SU-DHL-6 (cell line): ENCODE results near the gene SP3.

ENCODE experiments used
- H2AFZ ChIP-seq: fragments of 200-600 bp; sonication (generic); 2 replicates; pipeline ENCODE4 v1.6.1; 2014; ENCODE audit warnings: low read depth, mild to moderate bottlenecking, moderate library complexity, mixed read lengths, antibody characterized with exemption, low read length; ENCODE audit not compliant: severe bottlenecking
- H3F3A ChIP-seq: fragments of 200-600 bp; shearing (Covaris generic); 2 replicates; pipeline ENCODE4 v1.6.0; 2016; ENCODE audit warnings: antibody characterized with exemption, mild to moderate bottlenecking; ENCODE audit not compliant: insufficient read depth
- H3K27ac ChIP-seq: fragments of 200-600 bp; sonication (generic); 2 replicates; pipeline ENCODE4 v1.5.1; 2016; ENCODE audit warnings: low read depth, mild to moderate bottlenecking, low read length, moderate library complexity, mixed read lengths
- H3K27me3 ChIP-seq: fragments of 200-600 bp; sonication (generic), shearing (Covaris generic); 2 replicates; pipeline ENCODE4 v1.6.0; 2014; ENCODE audit warnings: mild to moderate bottlenecking, low read length
- H3K36me3 ChIP-seq: fragments of 200-600 bp; sonication (generic); 2 replicates; pipeline ENCODE4 v1.6.1; 2014; ENCODE audit warnings: mild to moderate bottlenecking, low read length, mixed read lengths
- H3K4me2 ChIP-seq: fragments of 300-600, 200-600 bp; shearing (Covaris generic), sonication (generic); 2 replicates; pipeline ENCODE4 v1.6.0; 2014; ENCODE audit warnings: low read length, low read depth, mild to moderate bottlenecking; ENCODE audit not compliant: poor library complexity, severe bottlenecking
- H3K4me3 ChIP-seq: fragments of 200-600 bp; sonication (generic); 2 replicates; pipeline ENCODE4 v1.5.1; 2014; ENCODE audit warnings: antibody characterized with exemption, low read length, mild to moderate bottlenecking, mixed read lengths; ENCODE audit not compliant: insufficient read depth, poor library complexity, severe bottlenecking
- H3K79me2 ChIP-seq: fragments of 200-600 bp; sonication (generic); 2 replicates; pipeline ENCODE4 v1.6.1; 2014; ENCODE audit warnings: mild to moderate bottlenecking, low read length, moderate library complexity; ENCODE audit not compliant: insufficient read depth
- H3K9ac ChIP-seq: fragments of 200-600 bp; sonication (generic); 2 replicates; pipeline ENCODE4 v1.7.0; 2014; ENCODE audit warnings: mild to moderate bottlenecking, low read length
- H3K9me2 ChIP-seq: fragments of 200-600 bp; sonication (generic); replicated peaks from 2 replicates; pipeline ENCODE4 v1.6.1; 2014; ENCODE audit warnings: low read length; ENCODE audit not compliant: insufficient read depth
- H3K9me3 ChIP-seq: fragments of 200-600 bp; sonication (generic); 2 replicates; pipeline ENCODE4 v1.6.1; 2014; ENCODE audit warnings: low read length, mixed read lengths; ENCODE audit not compliant: insufficient read depth
- H4K20me1 ChIP-seq: fragments of 200-600 bp; sonication (generic); 2 replicates; pipeline ENCODE4 v1.6.1; 2014; ENCODE audit warnings: low read depth, mild to moderate bottlenecking, antibody characterized with exemption, low read length, moderate library complexity, mixed read lengths
- CTCF ChIP-seq: fragments of 200-600 bp; sonication (generic); IDR thresholded peaks from one replicate; pipeline ENCODE4 v1.5.1; 2017; ENCODE audit warnings: antibody characterized with exemption, mild to moderate bottlenecking, low read length, moderate library complexity; ENCODE audit not compliant: insufficient read depth, poor library complexity, severe bottlenecking
- EZH2phosphoT487 ChIP-seq: fragments of 200-600 bp; sonication (generic), shearing (Covaris generic); conservative IDR thresholded peaks from 2 replicates; pipeline ENCODE4 v1.6.1; 2018; ENCODE audit warnings: mild to moderate bottlenecking, antibody characterized with exemption, low read length, moderate library complexity, mixed read lengths

SP3 gene

DNA sequence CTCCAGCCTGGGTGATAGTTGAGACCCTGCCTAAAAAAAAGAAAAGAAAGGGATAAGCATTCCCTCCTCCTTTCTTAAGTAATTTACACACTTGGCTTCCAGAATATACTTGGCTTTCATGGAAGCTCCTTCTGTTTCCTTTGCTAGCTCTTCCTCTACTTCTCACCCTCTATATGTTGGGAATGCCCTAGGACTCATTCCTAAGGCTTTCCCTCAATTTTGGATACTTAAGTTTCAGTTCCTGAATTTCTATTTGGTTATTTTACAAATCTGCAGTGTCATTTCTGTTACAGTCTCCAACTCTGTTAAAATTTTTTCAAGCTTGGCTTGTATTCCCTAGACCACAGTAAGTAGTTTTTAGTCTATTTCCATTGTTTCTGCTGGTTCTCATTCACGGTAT is 23.6 kb downstream of the SP3 start:
- H3K9me2 ChIP-seq = no peaks in the 10 kb centered on the region
- H3K9ac ChIP-seq = no peak overlapping the region
- no peaks in the 10 kb centered on the region for H3K27me3 ChIP-seq
- peaks cover 10% of the 10 kb centered on the region; the same call in 1 of the 2 replicates for H3F3A ChIP-seq
- peaks cover 57% of the 10 kb centered on the region for H4K20me1 ChIP-seq
- no peak overlapping the region for H3K27ac ChIP-seq
- no peaks in the 10 kb centered on the region; the same call in 1 of the 2 replicates for H3K36me3 ChIP-seq
- no peak overlapping the region for H3K4me2 ChIP-seq
- H3K4me3 ChIP-seq = no peak overlapping the region
- H3K79me2 ChIP-seq = peaks cover 100% of the 10 kb centered on the region
- no peaks in the 10 kb centered on the region for H3K9me3 ChIP-seq
- TF ChIP-seq CTCF = no peak
- no peak overlapping the region for H2AFZ ChIP-seq

GRCh38 chr2:173940208-173941020 is 24.8 kb downstream of the SP3 start:
- H3K9me3 ChIP-seq = no peaks in the 10 kb centered on the region
- TF ChIP-seq EZH2phosphoT487 (no peak), CTCF (no peak)
- peaks cover 12% of the 10 kb centered on the region; the same call in 1 of the 2 replicates for H3F3A ChIP-seq
- H3K4me3 ChIP-seq = no peak overlapping the region
- H3K9ac ChIP-seq = no peak overlapping the region; the same call in 1 of the 2 replicates
- no peak overlapping the region for H3K27ac ChIP-seq
- no peaks in the 10 kb centered on the region; the same call in 1 of the 2 replicates for H3K36me3 ChIP-seq
- H3K79me2 ChIP-seq = peaks cover 100% of the 10 kb centered on the region
- H3K27me3 ChIP-seq = no peaks in the 10 kb centered on the region
- H3K9me2 ChIP-seq = no peaks in the 10 kb centered on the region
- peaks cover 68% of the 10 kb centered on the region for H4K20me1 ChIP-seq
- H2AFZ ChIP-seq = no peak overlapping the region
- H3K4me2 ChIP-seq = peak overlapping the region; percentile 3

- Histone ChIP-seq H3K9me3 (no peaks in the 10 kb centered on the region), H4K20me1 (peaks cover 63% of the 10 kb centered on the region), H3K79me2 (peaks cover 100% of the 10 kb centered on the region), H3K4me2 (no peak overlapping the region), H3K4me3 (no peak overlapping the region), H3K27me3 (no peaks in the 10 kb centered on the region), H2AFZ (no peak overlapping the region), H3K36me3 (peaks cover 3% of the 10 kb centered on the region; the same call in 1 of the 2 replicates), H3K9me2 (no peaks in the 10 kb centered on the region), H3K9ac (no peak overlapping the region), H3K27ac (no peak overlapping the region), H3F3A (peaks cover 5% of the 10 kb centered on the region; the same call in 1 of the 2 replicates)
- TF ChIP-seq EZH2phosphoT487 (no peak), CTCF (no peak)
Measured at GRCh38 chr2:173938700-173939384, 26.3 kb downstream of the SP3 start.
